ENCODE results near the gene LMX1B. TPM values are rescaled to one million over a fixed set of nuclear protein-coding genes. Genes with fewer than 3 reads are reported as not detected.

Gene LMX1B
- polyA plus RNA-seq, 1 donor = 0.96 TPM

DNA sequence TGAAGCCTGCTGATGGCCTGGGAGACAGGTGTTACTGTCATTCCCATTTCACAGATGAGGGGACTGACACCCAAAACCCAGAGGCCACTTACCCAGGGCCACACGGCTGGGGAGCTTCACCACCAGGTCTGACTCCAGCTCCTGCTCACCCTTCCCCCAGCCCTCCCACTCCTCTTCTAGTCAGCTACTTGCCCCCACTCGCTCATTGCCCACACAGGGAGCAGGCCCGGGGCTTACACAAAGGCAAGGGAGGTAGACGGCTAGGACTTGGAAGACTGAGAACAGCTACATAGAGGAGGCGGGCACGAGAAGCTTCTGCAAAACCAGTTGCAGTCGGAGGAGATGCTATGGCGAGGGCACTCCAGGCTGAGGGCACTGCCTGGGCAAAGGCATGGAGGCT, 21.3 kb downstream of the LMX1B start:
- WGBS (ENCODE audit: insufficient coverage, low lambda C conversion rate) = no CpG with 5 or more reads among the region's 8 CpGs
- no peaks in the 10 kb centered on the region for H3K4me1 ChIP-seq (ENCODE audit: control insufficient read depth, insufficient read depth, low read length)
- DNase-seq = no peak
- no peaks in the 10 kb centered on the region for H3K9me3 ChIP-seq (ENCODE audit: control insufficient read depth, low read depth, low read length)
- no peaks in the 10 kb centered on the region for H3K36me3 ChIP-seq (ENCODE audit: control insufficient read depth, insufficient read depth, low read length)
- peaks cover 97% of the 10 kb centered on the region for H3K27me3 ChIP-seq (ENCODE audit: control insufficient read depth, insufficient read depth, low read length)
- H3K4me3 ChIP-seq (ENCODE audit: low read length) = no peak overlapping the region
- no peak overlapping the region for H3K27ac ChIP-seq (ENCODE audit: low read length)

GRCh38 chr9:126635661-126636439, 22.1 kb downstream of the LMX1B start:
- WGBS (ENCODE audit: insufficient coverage, low lambda C conversion rate) = no CpG with 5 or more reads among the region's 3 CpGs
- no peaks in the 10 kb centered on the region for H3K9me3 ChIP-seq (ENCODE audit: control insufficient read depth, low read depth, low read length)
- H3K36me3 ChIP-seq (ENCODE audit: control insufficient read depth, insufficient read depth, low read length) = no peaks in the 10 kb centered on the region
- no peak for DNase-seq
- H3K27me3 ChIP-seq (ENCODE audit: control insufficient read depth, insufficient read depth, low read length) = peaks cover 97% of the 10 kb centered on the region
- H3K4me3 ChIP-seq (ENCODE audit: low read length) = no peak overlapping the region
- H3K27ac ChIP-seq (ENCODE audit: low read length) = no peak overlapping the region
- no peaks in the 10 kb centered on the region for H3K4me1 ChIP-seq (ENCODE audit: control insufficient read depth, insufficient read depth, low read length)

- no peak overlapping the region for H3K4me3 ChIP-seq (ENCODE audit: low read length)
- DNase-seq = no peak
- no peak overlapping the region for H3K27ac ChIP-seq (ENCODE audit: low read length)
- no peaks in the 10 kb centered on the region for H3K4me1 ChIP-seq (ENCODE audit: control insufficient read depth, insufficient read depth, low read length)
- H3K9me3 ChIP-seq (ENCODE audit: control insufficient read depth, low read depth, low read length) = no peaks in the 10 kb centered on the region
- WGBS (ENCODE audit: insufficient coverage, low lambda C conversion rate) = no CpG with 5 or more reads among the region's 17 CpGs
- peaks cover 97% of the 10 kb centered on the region for H3K27me3 ChIP-seq (ENCODE audit: control insufficient read depth, insufficient read depth, low read length)
- H3K36me3 ChIP-seq (ENCODE audit: control insufficient read depth, insufficient read depth, low read length) = no peaks in the 10 kb centered on the region
Observed at GRCh38 chr9:126636983-126637798, 23.5 kb downstream of the LMX1B start.

GRCh38 chr9:126638571-126639132, 24.9 kb downstream of the LMX1B start:
- no peak for DNase-seq
- no CpG with 5 or more reads among the region's 30 CpGs for WGBS (ENCODE audit: insufficient coverage, low lambda C conversion rate)
- Histone ChIP-seq H3K27ac (ENCODE audit: low read length) (no peak overlapping the region), H3K9me3 (ENCODE audit: control insufficient read depth, low read depth, low read length) (no peaks in the 10 kb centered on the region), H3K4me3 (ENCODE audit: low read length) (no peak overlapping the region), H3K36me3 (ENCODE audit: control insufficient read depth, insufficient read depth, low read length) (no peaks in the 10 kb centered on the region), H3K4me1 (ENCODE audit: control insufficient read depth, insufficient read depth, low read length) (no peaks in the 10 kb centered on the region), H3K27me3 (ENCODE audit: control insufficient read depth, insufficient read depth, low read length) (peaks cover 97% of the 10 kb centered on the region)

- 100% methylated on average over 1 of the region's 12 CpGs for WGBS (ENCODE audit: insufficient coverage, low lambda C conversion rate)
- no peaks in the 10 kb centered on the region for H3K36me3 ChIP-seq (ENCODE audit: control insufficient read depth, insufficient read depth, low read length)
- no peak overlapping the region for H3K4me3 ChIP-seq (ENCODE audit: low read length)
- no peaks in the 10 kb centered on the region for H3K4me1 ChIP-seq (ENCODE audit: control insufficient read depth, insufficient read depth, low read length)
- no peaks in the 10 kb centered on the region for H3K9me3 ChIP-seq (ENCODE audit: control insufficient read depth, low read depth, low read length)
- H3K27ac ChIP-seq (ENCODE audit: low read length) = no peak overlapping the region
- no peak for DNase-seq
- peaks cover 99% of the 10 kb centered on the region for H3K27me3 ChIP-seq (ENCODE audit: control insufficient read depth, insufficient read depth, low read length)
Observed at GRCh38 chr9:126639318-126640000, 25.7 kb downstream of the LMX1B start.

DNA sequence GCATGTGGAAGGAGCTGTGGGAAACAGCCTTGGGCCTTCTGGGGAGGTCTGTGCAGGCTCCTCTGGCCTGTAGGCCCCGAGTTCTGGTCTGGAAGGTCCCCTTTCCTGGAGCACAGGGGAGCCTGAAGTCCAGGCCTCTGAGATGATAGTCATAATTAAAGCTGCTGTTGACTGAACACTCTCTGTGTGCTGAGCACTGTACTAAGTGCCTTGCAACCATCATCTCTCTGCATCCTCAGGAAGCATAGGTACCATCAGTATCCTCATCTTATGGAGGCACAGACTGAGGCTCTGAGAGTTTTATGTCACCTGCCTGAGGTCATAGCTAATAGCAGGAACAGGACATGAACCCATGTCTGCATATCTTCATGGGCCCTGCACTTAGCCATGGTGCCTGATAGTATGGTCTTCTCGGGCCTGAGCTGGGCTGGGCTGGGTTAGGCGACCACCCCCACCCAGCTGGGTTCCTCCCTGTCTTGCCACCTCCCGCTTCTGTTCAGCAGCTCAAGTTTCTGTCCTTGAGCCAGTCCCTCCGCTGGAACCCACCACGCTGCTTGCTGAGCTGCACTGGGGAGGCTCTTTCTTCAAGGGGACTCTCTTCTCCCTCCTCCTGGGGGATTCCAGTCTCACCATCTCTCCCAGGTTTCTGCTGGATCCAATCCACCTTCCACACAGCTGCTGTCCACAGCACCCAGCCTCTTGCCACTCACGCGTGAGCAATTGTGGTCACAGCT, 27.6 kb downstream of the LMX1B start:
- Histone ChIP-seq H3K9me3 (ENCODE audit: control insufficient read depth, low read depth, low read length) (no peaks in the 10 kb centered on the region), H3K27me3 (ENCODE audit: control insufficient read depth, insufficient read depth, low read length) (peaks cover 99% of the 10 kb centered on the region), H3K27ac (ENCODE audit: low read length) (no peak overlapping the region), H3K4me1 (ENCODE audit: control insufficient read depth, insufficient read depth, low read length) (no peaks in the 10 kb centered on the region), H3K36me3 (ENCODE audit: control insufficient read depth, insufficient read depth, low read length) (no peaks in the 10 kb centered on the region), H3K4me3 (ENCODE audit: low read length) (no peak overlapping the region)
- no peak for DNase-seq
- no CpG with 5 or more reads among the region's 8 CpGs for WGBS (ENCODE audit: insufficient coverage, low lambda C conversion rate)

- no peak overlapping the region for H3K27ac ChIP-seq (ENCODE audit: low read length)
- H3K9me3 ChIP-seq (ENCODE audit: control insufficient read depth, low read depth, low read length) = no peaks in the 10 kb centered on the region
- WGBS (ENCODE audit: insufficient coverage, low lambda C conversion rate) = 79% methylated on average over 3 of the region's 13 CpGs
- no peak overlapping the region for H3K4me3 ChIP-seq (ENCODE audit: low read length)
- no peaks in the 10 kb centered on the region for H3K4me1 ChIP-seq (ENCODE audit: control insufficient read depth, insufficient read depth, low read length)
- no peaks in the 10 kb centered on the region for H3K36me3 ChIP-seq (ENCODE audit: control insufficient read depth, insufficient read depth, low read length)
- no peak for DNase-seq
- peaks cover 99% of the 10 kb centered on the region for H3K27me3 ChIP-seq (ENCODE audit: control insufficient read depth, insufficient read depth, low read length)
Observed at GRCh38 chr9:126642010-126642744, 28.4 kb downstream of the LMX1B start.

- Histone ChIP-seq H3K27me3 (ENCODE audit: control insufficient read depth, insufficient read depth, low read length) (peaks cover 99% of the 10 kb centered on the region), H3K27ac (ENCODE audit: low read length) (no peak overlapping the region), H3K4me3 (ENCODE audit: low read length) (no peak overlapping the region), H3K36me3 (ENCODE audit: control insufficient read depth, insufficient read depth, low read length) (no peaks in the 10 kb centered on the region), H3K9me3 (ENCODE audit: control insufficient read depth, low read depth, low read length) (no peaks in the 10 kb centered on the region), H3K4me1 (ENCODE audit: control insufficient read depth, insufficient read depth, low read length) (no peaks in the 10 kb centered on the region)
- no peak for DNase-seq
- no CpG with 5 or more reads among the region's 6 CpGs for WGBS (ENCODE audit: insufficient coverage, low lambda C conversion rate)
Observed at GRCh38 chr9:126642839-126643238, 29.1 kb downstream of the LMX1B start.

- H3K4me1 ChIP-seq (ENCODE audit: control insufficient read depth, insufficient read depth, low read length) = no peaks in the 10 kb centered on the region
- no peaks in the 10 kb centered on the region for H3K9me3 ChIP-seq (ENCODE audit: control insufficient read depth, low read depth, low read length)
- no peaks in the 10 kb centered on the region for H3K36me3 ChIP-seq (ENCODE audit: control insufficient read depth, insufficient read depth, low read length)
- DNase-seq = no peak
- H3K4me3 ChIP-seq (ENCODE audit: low read length) = no peak overlapping the region
- H3K27ac ChIP-seq (ENCODE audit: low read length) = no peak overlapping the region
- H3K27me3 ChIP-seq (ENCODE audit: control insufficient read depth, insufficient read depth, low read length) = peaks cover 99% of the 10 kb centered on the region
- no CpG with 5 or more reads among the region's 16 CpGs for WGBS (ENCODE audit: insufficient coverage, low lambda C conversion rate)
Observed at GRCh38 chr9:126643945-126644527, 30.3 kb downstream of the LMX1B start.

All from large intestine (tissue), 3 donors.